Measurements from ENCODE around the gene KNSTRN.

Gene KNSTRN

DNA sequence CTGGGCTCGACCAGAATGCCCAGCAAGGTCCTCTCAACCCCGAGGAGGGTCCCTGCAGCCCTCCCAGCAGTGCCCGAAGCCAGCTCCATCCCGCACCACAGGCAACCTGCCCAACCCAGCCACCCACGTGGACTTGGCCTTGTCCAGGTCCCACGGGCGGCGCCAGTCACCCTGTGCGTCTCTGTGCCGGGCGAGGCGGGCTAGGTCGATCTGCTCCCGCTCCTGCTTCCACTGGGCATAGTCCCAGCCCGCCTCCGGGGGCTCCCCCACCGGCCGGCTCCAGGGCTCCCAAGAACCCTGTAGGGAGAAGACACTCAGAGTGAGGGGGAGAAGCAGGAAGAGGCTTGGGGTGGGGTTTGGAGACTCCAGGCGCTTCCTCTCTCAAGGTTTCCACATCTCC, 44.9 kb upstream of the KNSTRN start:
- TF ChIP-seq, protein P1, sequence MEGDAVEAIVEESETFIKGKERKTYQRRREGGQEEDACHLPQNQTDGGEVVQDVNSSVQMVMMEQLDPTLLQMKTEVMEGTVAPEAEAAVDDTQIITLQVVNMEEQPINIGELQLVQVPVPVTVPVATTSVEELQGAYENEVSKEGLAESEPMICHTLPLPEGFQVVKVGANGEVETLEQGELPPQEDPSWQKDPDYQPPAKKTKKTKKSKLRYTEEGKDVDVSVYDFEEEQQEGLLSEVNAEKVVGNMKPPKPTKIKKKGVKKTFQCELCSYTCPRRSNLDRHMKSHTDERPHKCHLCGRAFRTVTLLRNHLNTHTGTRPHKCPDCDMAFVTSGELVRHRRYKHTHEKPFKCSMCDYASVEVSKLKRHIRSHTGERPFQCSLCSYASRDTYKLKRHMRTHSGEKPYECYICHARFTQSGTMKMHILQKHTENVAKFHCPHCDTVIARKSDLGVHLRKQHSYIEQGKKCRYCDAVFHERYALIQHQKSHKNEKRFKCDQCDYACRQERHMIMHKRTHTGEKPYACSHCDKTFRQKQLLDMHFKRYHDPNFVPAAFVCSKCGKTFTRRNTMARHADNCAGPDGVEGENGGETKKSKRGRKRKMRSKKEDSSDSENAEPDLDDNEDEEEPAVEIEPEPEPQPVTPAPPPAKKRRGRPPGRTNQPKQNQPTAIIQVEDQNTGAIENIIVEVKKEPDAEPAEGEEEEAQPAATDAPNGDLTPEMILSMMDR (IDR thresholded peaks at IDR 0.05; ENCODE audit: low read depth, low read length) = no peak
- no peak for DNase-seq (ENCODE audit: extremely low read depth, low read depth)

DNA sequence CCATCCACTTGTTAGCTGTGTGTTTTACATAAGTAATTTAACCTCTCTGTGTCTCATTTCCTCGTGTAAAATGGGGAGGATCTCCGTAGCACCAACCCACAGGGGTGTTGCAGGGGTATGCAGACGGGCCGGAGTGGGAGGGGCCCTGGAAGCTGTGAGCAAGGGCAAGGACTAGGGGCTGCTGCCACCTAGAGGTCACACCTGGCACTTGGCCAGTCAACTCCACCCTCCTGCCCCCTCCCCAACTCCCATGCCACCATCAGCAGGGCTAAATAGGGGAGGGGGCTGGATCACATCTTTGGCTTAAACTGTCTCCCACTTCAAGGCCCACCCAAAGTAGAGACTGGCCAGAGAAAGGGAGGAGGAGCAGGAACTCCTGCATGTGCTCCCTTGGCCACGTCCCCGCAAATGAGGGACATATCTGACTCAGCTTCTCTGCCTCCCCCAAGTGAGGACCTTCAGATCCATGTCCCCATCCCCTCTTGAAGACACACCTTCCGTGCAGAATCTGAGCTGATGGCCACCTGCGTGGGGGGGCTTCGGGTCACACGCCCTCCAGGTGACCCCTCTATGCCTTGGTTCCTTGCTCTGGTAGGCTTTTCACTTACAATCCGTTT, 44.4 kb upstream of the KNSTRN start:
- DNase-seq (ENCODE audit: extremely low read depth, low read depth) = no peak
- TF ChIP-seq, protein P1 (IDR thresholded peaks at IDR 0.05; ENCODE audit: low read depth, low read length) = peak; percentile 48

DNA sequence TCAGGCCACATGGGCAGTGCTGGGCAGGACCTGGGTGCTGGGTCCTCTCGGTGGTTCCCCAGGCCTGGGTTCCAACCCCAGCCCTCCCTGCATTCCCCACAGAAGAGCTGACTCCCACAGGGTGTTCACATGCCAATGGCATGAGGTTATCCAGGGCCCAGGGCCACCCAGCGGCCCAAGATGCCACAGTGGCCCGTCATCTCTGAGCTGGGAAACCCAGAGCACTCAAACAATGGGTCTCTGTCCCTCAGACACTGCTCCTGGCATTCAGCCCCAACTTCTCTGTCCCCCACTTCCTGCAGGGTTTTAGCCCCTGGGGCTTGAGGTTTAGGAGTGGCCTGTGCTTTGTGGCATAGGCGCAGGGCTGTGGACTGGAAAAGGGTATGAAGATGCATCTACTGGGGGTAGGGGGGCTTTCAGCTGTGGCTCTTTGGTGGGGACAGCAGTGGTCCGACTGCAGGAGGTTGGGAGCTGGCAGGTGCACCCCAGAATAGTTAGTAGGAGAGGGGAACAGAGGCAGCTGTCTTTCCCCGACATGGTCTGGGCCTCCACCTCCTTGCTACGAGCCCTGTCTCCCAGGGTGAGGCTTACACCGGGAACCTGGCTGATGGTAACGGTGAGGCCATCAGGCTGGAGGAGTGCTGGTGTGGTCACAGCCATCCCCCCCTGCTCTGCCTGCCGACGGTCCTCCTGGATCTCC, 43.5 kb upstream of the KNSTRN start:
- TF ChIP-seq, protein P1 (IDR thresholded peaks at IDR 0.05; ENCODE audit: low read depth, low read length) = no peak
- no peak for DNase-seq (ENCODE audit: extremely low read depth, low read depth)

DNA sequence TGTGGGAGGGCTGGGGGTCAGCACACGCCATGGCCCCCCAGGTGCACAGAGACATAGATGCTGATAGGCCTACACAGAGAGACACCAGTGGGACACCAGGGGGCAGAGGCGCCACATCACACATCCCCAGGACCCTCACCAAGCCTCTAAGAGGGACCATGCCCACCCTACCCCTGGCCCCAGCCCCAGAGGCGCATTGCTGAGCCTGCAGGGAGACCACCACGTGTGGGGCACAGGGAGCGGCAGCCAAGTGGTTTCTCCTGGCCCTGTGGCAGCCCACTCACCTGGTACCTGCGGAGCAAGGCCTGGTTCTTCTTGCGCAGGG, 42.9 kb upstream of the KNSTRN start:
- TF ChIP-seq, protein P1 (IDR thresholded peaks at IDR 0.05; ENCODE audit: low read depth, low read length) = 0 out of 2 replicates have a peak, but pooled peaks have one; percentile 1
- DNase-seq (ENCODE audit: extremely low read depth, low read depth) = no peak

DNA sequence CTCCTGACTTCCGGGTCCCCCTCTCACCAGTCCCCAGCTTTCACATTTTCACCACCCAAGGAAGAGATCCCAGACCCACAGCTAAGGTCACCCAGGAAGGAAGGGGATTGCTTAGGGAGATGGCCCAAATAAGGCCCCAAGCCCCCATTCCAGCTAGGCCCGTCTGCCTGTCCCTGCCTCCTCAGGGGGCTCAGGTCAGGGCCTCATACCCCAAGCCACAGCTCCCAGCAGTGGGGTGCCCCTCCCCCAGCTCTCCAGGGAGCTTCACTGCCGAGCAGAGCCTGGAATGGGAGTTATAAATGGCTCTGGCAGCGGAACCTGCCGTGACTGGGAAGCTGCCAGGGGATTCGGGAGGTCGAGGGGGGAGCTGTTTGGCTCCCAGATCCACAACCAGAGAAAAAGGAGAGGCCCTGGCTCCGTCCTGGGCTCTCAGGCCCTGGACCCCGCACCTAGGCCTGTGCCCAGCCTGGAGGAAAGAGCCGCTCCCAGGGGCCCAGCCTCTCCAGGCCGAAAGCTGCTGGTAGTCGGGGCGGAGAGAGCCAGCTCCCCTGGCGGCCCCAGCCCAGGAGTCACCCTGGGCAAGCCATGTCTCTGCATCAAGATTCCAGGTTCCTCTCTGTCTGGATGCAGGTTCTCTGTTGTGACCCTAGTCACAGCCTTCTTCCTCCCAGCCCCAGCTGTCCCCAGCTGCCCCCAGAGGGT, 42.3 kb upstream of the KNSTRN start:
- TF ChIP-seq, protein P1 (IDR thresholded peaks at IDR 0.05; ENCODE audit: low read depth, low read length) = no peak
- peak; percentile 54 for DNase-seq (ENCODE audit: extremely low read depth, low read depth)

DNA sequence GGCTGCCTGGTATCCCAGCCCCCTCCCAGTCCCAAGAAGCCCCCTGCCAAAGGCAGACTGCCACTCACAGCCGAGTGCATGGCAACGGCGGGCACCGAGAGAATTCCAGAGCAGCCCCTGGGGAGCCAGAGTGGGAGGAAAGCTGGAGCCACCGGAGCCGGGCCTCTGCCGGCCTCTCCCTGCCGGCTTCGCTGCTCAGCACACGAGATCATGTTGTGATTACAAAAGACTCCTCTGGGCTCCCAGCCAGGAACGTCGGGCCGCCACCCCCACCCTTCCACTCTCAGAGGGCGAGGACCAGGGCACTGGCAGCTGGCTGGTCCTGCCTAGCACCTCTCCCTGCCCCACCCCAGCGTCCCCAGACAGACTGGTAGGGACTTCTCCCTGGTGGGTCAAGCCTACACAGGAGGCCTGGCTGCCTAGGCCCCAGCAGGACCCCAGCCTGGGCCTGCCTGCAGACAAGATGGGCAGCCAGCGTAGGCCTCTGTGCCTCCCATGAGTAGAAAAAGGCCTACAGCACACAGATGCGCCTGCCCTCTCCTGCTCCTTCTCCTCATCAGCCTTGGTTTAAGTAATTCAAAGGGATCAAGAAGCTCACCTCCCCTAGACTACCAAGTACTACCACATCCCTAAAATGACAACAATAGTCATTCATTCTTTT, 41.7 kb upstream of the KNSTRN start, which contains the start of gene CCDC9B:
TSS of gene CCDC9B (minus strand) at position 200 of the 661 bp plus-strand sequence. CDS start at position 80, 120 bp downstream.
- TF ChIP-seq, protein P1 (IDR thresholded peaks at IDR 0.05; ENCODE audit: low read depth, low read length) = no peak
- DNase-seq (ENCODE audit: extremely low read depth, low read depth) = peak; percentile 74
